Right lobe of liver (tissue), 4 donors: ENCODE results near the gene PLA2G4A.

Experiments
- CTCF ChIP-seq, 4 donors: fragments of 200-600 bp in 3 of 4; fragments of 450-650 bp in 1 of 4; IDR thresholded peaks; one replicate each; pipeline versions ENCODE4 v1.5.1 to v1.8.0; 2016 to 2022; ENCODE audit warnings: antibody characterized with exemption in 4 of 4, mild to moderate bottlenecking in 2 of 4
- POLR2A ChIP-seq: fragments of 450-650 bp; IDR thresholded peaks from one replicate; pipeline ENCODE4 v1.6.1; 2017; ENCODE audit warnings: antibody characterized with exemption, mild to moderate bottlenecking
- donor health status: DM: no; HTN: no; CAD: no.
- donor health status: DM: no; HTN: no; CAD: no.
- donor health status: DM: no; HTN: yes; CAD: no.

- TF ChIP-seq CTCF (IDR thresholded peaks at IDR 0.05) (no peak), POLR2A (no peak)
Observed at GRCh38 chr1:186987769-186988168, 159.0 kb downstream of the PLA2G4A start.
